ENCODE data around the gene PTGDS. TPM values are rescaled to one million over a fixed set of nuclear protein-coding genes. Genes with fewer than 3 reads are reported as not detected.
A peak's percentile ranks its signal among the peaks of the same experiment; 100 is the strongest.
"Not testable (repeated sequence)": the region's sequence is repeated elsewhere in the genome, so short reads cannot be mapped to it uniquely, and the experiment has no call there.

PTGDS gene
- total RNA-seq, 4 donors from 2014 or later: 10.4 to 77.9 (median 51.6) TPM

DNA sequence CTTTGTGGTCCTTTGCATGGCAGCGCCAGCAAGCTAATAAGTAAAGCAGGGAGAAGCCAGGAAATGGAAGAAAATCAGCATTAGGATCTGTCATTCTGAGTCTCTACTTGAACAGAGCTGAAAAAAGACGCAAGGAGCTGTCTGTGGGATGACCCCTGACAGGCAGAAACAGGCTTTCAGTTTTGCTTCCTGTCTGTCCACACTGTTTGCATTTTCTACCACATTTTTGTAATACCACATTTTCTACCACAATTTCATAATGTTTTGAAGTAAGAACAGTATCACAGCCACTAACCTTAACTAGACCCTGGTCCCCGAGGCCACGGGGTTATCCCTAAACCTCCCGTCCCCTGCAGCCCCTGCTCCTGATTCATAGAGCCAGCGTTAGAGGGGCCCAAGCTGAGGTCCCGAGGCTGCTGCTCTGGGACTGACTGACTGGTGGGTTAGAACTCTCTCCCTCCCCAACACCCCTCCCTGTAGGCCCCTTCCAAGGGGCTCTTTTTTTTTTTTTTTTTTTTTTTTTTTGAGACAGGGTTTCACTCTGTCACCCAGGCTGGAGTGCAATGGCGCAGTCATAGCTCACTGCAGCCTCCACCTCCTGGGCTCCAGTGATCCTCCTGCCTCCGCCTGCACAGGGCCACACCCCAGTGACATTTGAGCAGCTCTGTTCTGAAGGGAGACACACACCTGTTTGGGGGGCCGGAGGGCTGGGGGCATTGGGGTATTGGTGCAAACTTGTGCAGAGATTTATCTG lies 23.1 kb downstream of the PTGDS start:
- Histone ChIP-seq H3K36me3 (no peaks in the 10 kb centered on the region), H3K27me3 (peaks cover 0 to 34% (median 8%) of the 10 kb centered on the region in 4 donors), H3K9me3 (peaks cover 0 to 3% (median 0%) of the 10 kb centered on the region in 4 donors), H3K27ac (replicated peaks in 1 of 4) (no peak overlapping the region), H3K4me3 (no peak overlapping the region), H3K4me1 (peaks cover 14 to 19% (median 17%) of the 10 kb centered on the region in 4 donors)
- intact Hi-C loops (cut with DNase I): no loop called here
- TF ChIP-seq, protein P1, sequence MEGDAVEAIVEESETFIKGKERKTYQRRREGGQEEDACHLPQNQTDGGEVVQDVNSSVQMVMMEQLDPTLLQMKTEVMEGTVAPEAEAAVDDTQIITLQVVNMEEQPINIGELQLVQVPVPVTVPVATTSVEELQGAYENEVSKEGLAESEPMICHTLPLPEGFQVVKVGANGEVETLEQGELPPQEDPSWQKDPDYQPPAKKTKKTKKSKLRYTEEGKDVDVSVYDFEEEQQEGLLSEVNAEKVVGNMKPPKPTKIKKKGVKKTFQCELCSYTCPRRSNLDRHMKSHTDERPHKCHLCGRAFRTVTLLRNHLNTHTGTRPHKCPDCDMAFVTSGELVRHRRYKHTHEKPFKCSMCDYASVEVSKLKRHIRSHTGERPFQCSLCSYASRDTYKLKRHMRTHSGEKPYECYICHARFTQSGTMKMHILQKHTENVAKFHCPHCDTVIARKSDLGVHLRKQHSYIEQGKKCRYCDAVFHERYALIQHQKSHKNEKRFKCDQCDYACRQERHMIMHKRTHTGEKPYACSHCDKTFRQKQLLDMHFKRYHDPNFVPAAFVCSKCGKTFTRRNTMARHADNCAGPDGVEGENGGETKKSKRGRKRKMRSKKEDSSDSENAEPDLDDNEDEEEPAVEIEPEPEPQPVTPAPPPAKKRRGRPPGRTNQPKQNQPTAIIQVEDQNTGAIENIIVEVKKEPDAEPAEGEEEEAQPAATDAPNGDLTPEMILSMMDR (IDR thresholded peaks at IDR 0.05): no peak
- TF ChIP-seq POLR2AphosphoS5 (IDR thresholded peaks at IDR 0.05) (no peak), EP300 (IDR thresholded peaks at IDR 0.05) (no peak), POLR2A (IDR thresholded peaks at IDR 0.05; ENCODE audit: low read depth) (no peak)
- WGBS: 72% methylated on average over 10 of the region's 10 CpGs
- no peak for DNase-seq (ENCODE audit: extremely low spot score)

- Histone ChIP-seq H3K4me1 (peaks cover 0 to 4% (median 2%) of the 10 kb centered on the region in 4 donors), H3K27me3 (peaks cover 0 to 17% (median under 1%) of the 10 kb centered on the region in 4 donors), H3K4me3 (no peak overlapping the region), H3K27ac (replicated peaks in 1 of 4) (no peak overlapping the region), H3K36me3 (no peaks in the 10 kb centered on the region), H3K9me3 (peaks cover 0 to 3% (median 0%) of the 10 kb centered on the region in 4 donors)
- intact Hi-C loops (cut with DNase I): no loop called here
- 85% methylated on average over 20 of the region's 20 CpGs for WGBS
- no peak for DNase-seq (ENCODE audit: extremely low spot score)
- TF ChIP-seq, protein P1 (IDR thresholded peaks at IDR 0.05): no peak
- TF ChIP-seq POLR2AphosphoS5 (IDR thresholded peaks at IDR 0.05) (no peak), POLR2A (IDR thresholded peaks at IDR 0.05; ENCODE audit: low read depth) (no peak), EP300 (IDR thresholded peaks at IDR 0.05) (no peak)
These were observed 24.7 kb downstream of the PTGDS start for GRCh38 chr9:137001857-137002645.

DNA sequence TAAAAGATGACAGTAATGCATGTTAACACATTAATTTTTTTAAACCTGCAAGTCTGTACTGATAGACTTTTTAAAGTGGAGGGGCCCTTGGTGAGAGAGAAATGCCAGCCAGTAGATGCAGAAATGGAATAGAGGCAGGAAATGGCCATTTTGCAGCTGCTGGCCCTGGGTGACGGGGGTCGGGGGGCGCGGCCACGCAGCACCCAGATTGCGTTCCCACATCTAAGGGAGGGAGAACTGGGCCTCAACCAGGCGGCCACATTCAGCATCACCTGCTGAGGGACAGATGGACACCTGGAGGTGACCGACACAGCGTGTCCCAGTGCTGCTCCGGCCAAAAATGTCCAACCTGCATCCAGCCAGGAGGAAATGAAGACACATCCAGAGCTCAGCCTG lies 25.3 kb downstream of the PTGDS start:
- TF ChIP-seq EP300 (IDR thresholded peaks at IDR 0.05) (no peak), POLR2A (IDR thresholded peaks at IDR 0.05; ENCODE audit: low read depth) (no peak), POLR2AphosphoS5 (IDR thresholded peaks at IDR 0.05) (no peak)
- TF ChIP-seq, protein P1 (IDR thresholded peaks at IDR 0.05): no peak
- no peak overlapping the region for H3K27ac ChIP-seq (replicated peaks in 1 of 4)
- DNase-seq (ENCODE audit: extremely low spot score): no peak
- peaks cover 0 to 11% (median 0%) of the 10 kb centered on the region in 4 donors for H3K27me3 ChIP-seq
- peaks cover 0 to 8% (median 4%) of the 10 kb centered on the region in 4 donors for H3K4me1 ChIP-seq
- 83% methylated on average over 10 of the region's 10 CpGs for WGBS
- intact Hi-C loops (cut with DNase I): no loop called here
- H3K9me3 ChIP-seq: peaks cover 0 to 3% (median 0%) of the 10 kb centered on the region in 4 donors
- peaks cover 0 to 2% (median 0%) of the 10 kb centered on the region in 4 donors for H3K36me3 ChIP-seq
- H3K4me3 ChIP-seq: no peak overlapping the region

DNA sequence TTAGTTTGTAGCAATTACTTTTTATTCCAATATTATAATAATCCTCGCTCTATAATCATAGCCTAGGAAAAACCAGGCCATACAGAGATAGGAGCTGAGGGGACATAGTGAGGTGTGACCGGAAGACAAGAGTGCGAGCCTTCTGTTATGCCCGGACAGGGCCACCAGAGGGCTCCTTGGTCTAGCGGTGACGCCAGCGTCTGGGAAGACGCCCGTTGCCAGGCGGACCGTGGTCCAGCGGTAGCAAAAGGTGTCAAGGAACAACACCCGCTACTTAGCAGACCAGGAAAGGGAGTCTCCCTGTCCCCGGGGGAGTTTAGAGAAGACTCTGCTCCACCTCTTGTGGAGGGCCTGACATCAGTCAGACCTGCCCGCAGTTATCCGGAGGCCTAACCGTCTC lies 27.0 kb downstream of the PTGDS start:
- H3K4me3 ChIP-seq; H3K9me3 ChIP-seq; H3K27ac ChIP-seq (replicated peaks in 1 of 4); H3K27me3 ChIP-seq; intact Hi-C loops (cut with DNase I); DNase-seq (ENCODE audit: extremely low spot score): not testable (repeated sequence)
- Histone ChIP-seq H3K4me1 (peaks cover 0 to 12% (median 6%) of the 10 kb centered on the region in 4 donors), H3K36me3 (peaks cover 0 to 18% (median 12%) of the 10 kb centered on the region in 4 donors)
- TF ChIP-seq, protein P1 (IDR thresholded peaks at IDR 0.05): peak; percentile 17 to 50 (median 39)
- 42% methylated on average over 16 of the region's 17 CpGs for WGBS

All from esophagus muscularis mucosa (tissue), 4 donors.